NOMO-1 treated with DMSO at 0.1 percent for 48 hours (cell line): ENCODE measurements around the gene KIF26A.
"Not testable (repeated sequence)": the region's sequence is repeated elsewhere in the genome, so short reads cannot be mapped to it uniquely, and the experiment has no call there.

Experiments used
- DNase-seq: peaks from one replicate; lab custom pipeline; 2025; ENCODE audit not compliant: unreplicated experiment; lab: John Stamatoyannopoulos, UW

Gene KIF26A

GRCh38 chr14:104220215-104221070 lies 82.1 kb downstream of the KIF26A start:
- no peak for DNase-seq

GRCh38 chr14:104221071-104221625 lies 82.8 kb downstream of the KIF26A start:
- DNase-seq: no peak

- no peak for DNase-seq
Observed at GRCh38 chr14:104221636-104222369, 83.4 kb downstream of the KIF26A start.

- DNase-seq: no peak
Observed at GRCh38 chr14:104222396-104223036, 84.1 kb downstream of the KIF26A start.

- DNase-seq: no peak
Observed at GRCh38 chr14:104223101-104224041, 85.0 kb downstream of the KIF26A start.

GRCh38 chr14:104224131-104224505 lies 85.7 kb downstream of the KIF26A start:
- no peak for DNase-seq

- DNase-seq: no peak
Observed at GRCh38 chr14:104224506-104225277, 86.3 kb downstream of the KIF26A start.

- DNase-seq: not testable (repeated sequence)
Observed at GRCh38 chr14:104225278-104226190, 87.1 kb downstream of the KIF26A start.

- DNase-seq: no peak
Observed at GRCh38 chr14:104226421-104227383, 88.3 kb downstream of the KIF26A start.

GRCh38 chr14:104227806-104228205 lies 89.4 kb downstream of the KIF26A start:
- no peak for DNase-seq

GRCh38 chr14:104228221-104228620 lies 89.8 kb downstream of the KIF26A start:
- DNase-seq: no peak

GRCh38 chr14:104228716-104229533 lies 90.5 kb downstream of the KIF26A start:
- no peak for DNase-seq

GRCh38 chr14:104229534-104230055 lies 91.2 kb downstream of the KIF26A start:
- no peak for DNase-seq

GRCh38 chr14:104230119-104230815 lies 91.9 kb downstream of the KIF26A start:
- DNase-seq: no peak
